Tibial artery (tissue), 4 donors: ENCODE results near the gene KLK1.

Experiments
- DNase-seq, 2 donors: peaks; one replicate each; pipeline ENCODE4 v3.0.0-alpha.2; 2019
- H3K27ac ChIP-seq, 2 donors: fragments of 200-600 bp; sonication (generic) in 1 of 2; 1 replicate in 1 of 2; 2 replicates in 1 of 2; pipeline ENCODE4 v1.5.1; 2018 to 2019; ENCODE audit warnings: mild to moderate bottlenecking in 1 of 2
- H3K27me3 ChIP-seq, 2 donors: fragments of 200-600 bp; sonication (generic) in 1 of 2; one replicate each; pipeline versions ENCODE4 v1.5.1 to v1.6.0; 2016 to 2019
- H3K36me3 ChIP-seq, 3 donors: fragments of 200-600 bp; sonication (generic) in 2 of 3; one replicate each; pipeline ENCODE4 v1.5.1; 2016 to 2019; ENCODE audit warnings: mild to moderate bottlenecking in 2 of 3
- H3K4me1 ChIP-seq, 4 donors: fragments of 200-600 bp; sonication (generic) in 2 of 4; 1 replicate in 3 of 4; 2 replicates in 1 of 4; pipeline ENCODE4 v1.5.1; 2016 to 2019
- H3K4me3 ChIP-seq, 2 donors: fragments of 200-600 bp; sonication (generic) in 1 of 2; 1 replicate in 1 of 2; 2 replicates in 1 of 2; pipeline ENCODE4 v1.5.1; 2018 to 2019; ENCODE audit warnings: mild to moderate bottlenecking in 2 of 2
- H3K9me3 ChIP-seq, 3 donors: fragments of 200-600 bp; sonication (generic) in 1 of 3; one replicate each; pipeline ENCODE4 v1.5.1; 2016 to 2019
- CTCF ChIP-seq, 2 experiments: fragments of 200-600 bp in 1 of 2; fragments of 450-650 bp in 1 of 2; IDR thresholded peaks; one replicate each; pipeline ENCODE4 v1.5.1; 2017 to 2019; ENCODE audit warnings: antibody characterized with exemption in 2 of 2, mild to moderate bottlenecking in 1 of 2, moderate library complexity in 1 of 2
- intact Hi-C: fragments of 100-400 bp; cut with DNase I; formaldehyde crosslinking; loops from one replicate; pipeline ENCODE4 v1.15.0; 2023; ENCODE audit warnings: low total_unique reads

Gene KLK1

GRCh38 chr19:50831026-50831396 lies 7.4 kb upstream of the KLK1 start:
- intact Hi-C loops = no loop called here
- DNase-seq = no peak
- no peaks in the 10 kb centered on the region for H3K9me3 ChIP-seq
- H3K4me3 ChIP-seq = no peak overlapping the region
- no peak for TF ChIP-seq CTCF (IDR thresholded peaks at IDR 0.05)
- H3K27me3 ChIP-seq = peaks cover 0 to 59% of the 10 kb centered on the region in 2 donors
- peaks cover 0 to 9% (median 8%) of the 10 kb centered on the region in 4 donors for H3K4me1 ChIP-seq
- H3K36me3 ChIP-seq = no peaks in the 10 kb centered on the region
- no peak overlapping the region for H3K27ac ChIP-seq

GRCh38 chr19:50830266-50831025 lies 6.9 kb upstream of the KLK1 start:
- no peak overlapping the region for H3K27ac ChIP-seq
- H3K4me3 ChIP-seq = no peak overlapping the region
- H3K4me1 ChIP-seq = peaks cover 0 to 3% (median 2%) of the 10 kb centered on the region in 4 donors
- no peaks in the 10 kb centered on the region for H3K9me3 ChIP-seq
- intact Hi-C loops = no loop called here
- H3K27me3 ChIP-seq = peaks cover 0 to 55% of the 10 kb centered on the region in 2 donors
- no peak for TF ChIP-seq CTCF (IDR thresholded peaks at IDR 0.05)
- DNase-seq = no peak
- H3K36me3 ChIP-seq = no peaks in the 10 kb centered on the region

DNA sequence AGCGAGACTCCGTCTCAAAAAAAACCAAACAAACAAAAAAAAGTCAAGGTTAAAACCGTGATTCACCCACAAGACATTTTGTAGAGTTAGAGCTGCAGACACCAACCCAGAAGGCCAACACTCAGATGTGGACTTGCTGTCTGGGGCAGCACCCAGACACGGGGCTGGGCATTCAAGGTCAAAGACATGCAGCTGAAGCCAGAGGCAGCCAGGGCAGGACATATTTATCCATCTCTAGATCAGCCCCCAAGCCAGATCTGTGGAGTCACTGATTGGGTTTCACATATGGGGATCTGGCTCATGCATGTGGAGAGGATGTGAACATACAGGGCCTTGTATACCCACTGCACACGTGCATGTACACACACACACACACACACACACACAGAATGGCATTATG lies 6.2 kb upstream of the KLK1 start:
- no peak for TF ChIP-seq CTCF (IDR thresholded peaks at IDR 0.05)
- Histone ChIP-seq H3K36me3 (no peaks in the 10 kb centered on the region), H3K27me3 (peaks cover 0 to 49% of the 10 kb centered on the region in 2 donors), H3K4me3 (no peak overlapping the region), H3K9me3 (no peaks in the 10 kb centered on the region), H3K4me1 (no peaks in the 10 kb centered on the region), H3K27ac (no peak overlapping the region)
- intact Hi-C loops = no loop called here
- DNase-seq = no peak

- no peaks in the 10 kb centered on the region for H3K36me3 ChIP-seq
- TF ChIP-seq CTCF (IDR thresholded peaks at IDR 0.05) = no peak
- DNase-seq = no peak
- no peak overlapping the region for H3K27ac ChIP-seq
- H3K4me3 ChIP-seq = no peak overlapping the region
- no peaks in the 10 kb centered on the region for H3K4me1 ChIP-seq
- H3K27me3 ChIP-seq = peaks cover 0 to 46% of the 10 kb centered on the region in 2 donors
- H3K9me3 ChIP-seq = no peaks in the 10 kb centered on the region
- intact Hi-C loops = no loop called here
Observed at GRCh38 chr19:50827476-50827875, 3.9 kb upstream of the KLK1 start.

DNA sequence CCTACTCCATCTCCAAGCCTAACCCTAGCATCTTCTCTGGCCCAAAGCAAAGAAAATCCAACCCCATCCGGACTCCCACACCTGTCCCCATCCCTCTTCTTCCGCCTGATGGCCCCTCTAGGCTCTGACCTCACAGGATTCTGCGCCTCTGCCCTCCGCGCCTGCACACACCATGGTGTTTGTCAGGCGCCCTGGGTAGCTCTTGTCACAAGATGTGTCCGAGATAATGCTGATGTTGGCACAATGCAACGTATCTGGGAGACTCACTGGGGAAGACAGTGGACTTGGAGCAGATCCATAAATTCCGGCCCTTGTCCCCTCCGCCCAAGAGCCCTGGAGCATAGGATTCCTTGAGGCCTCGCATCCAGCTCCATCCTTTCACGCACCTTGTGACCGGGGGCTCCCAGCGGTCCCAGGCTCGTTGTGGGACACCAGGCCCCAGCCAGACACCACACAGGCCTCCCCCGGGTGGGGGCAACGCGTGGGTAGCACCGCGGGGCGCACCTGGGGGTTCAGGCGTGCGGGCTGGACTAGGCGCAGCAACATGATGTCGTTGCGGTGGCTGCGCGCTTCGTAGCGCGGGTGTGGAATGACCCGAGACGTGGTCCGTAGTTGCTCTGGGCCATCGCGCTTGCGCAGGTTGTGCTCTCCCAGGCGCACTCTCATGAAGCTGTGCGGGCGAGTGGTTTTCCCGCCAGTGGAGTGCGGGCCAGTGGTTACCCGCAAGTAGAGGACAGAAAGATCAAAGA lies 3.1 kb upstream of the KLK1 start:
- Histone ChIP-seq H3K27me3 (peaks cover 0 to 52% of the 10 kb centered on the region in 2 donors), H3K9me3 (no peaks in the 10 kb centered on the region), H3K4me1 (no peaks in the 10 kb centered on the region), H3K4me3 (no peak overlapping the region), H3K27ac (no peak overlapping the region), H3K36me3 (no peaks in the 10 kb centered on the region)
- intact Hi-C loops = no loop called here
- no peak for DNase-seq
- no peak for TF ChIP-seq CTCF (IDR thresholded peaks at IDR 0.05)
